NCI-H1417 (cell line): ENCODE data around the gene PEF1.

Source experiments
- DNase-seq, 3 experiments: peaks; one replicate each; lab custom pipeline; 2025; lab: John Stamatoyannopoulos, UW

PEF1 gene

GRCh38 chr1:31653717-31654473, 9.2 kb upstream of the PEF1 start:
- DNase-seq = no peak

GRCh38 chr1:31652891-31653499, 8.3 kb upstream of the PEF1 start:
- DNase-seq = peak in 1 of 3 experiments; percentile 27

GRCh38 chr1:31651766-31652165, 7.1 kb upstream of the PEF1 start:
- DNase-seq = peak in 1 of 3 experiments; percentile 5

GRCh38 chr1:31651089-31651420, 6.4 kb upstream of the PEF1 start:
- DNase-seq = no peak

GRCh38 chr1:31650161-31651088, 5.7 kb upstream of the PEF1 start:
- no peak for DNase-seq

GRCh38 chr1:31648641-31649357, 4.1 kb upstream of the PEF1 start:
- DNase-seq = no peak

- no peak for DNase-seq
Measured at GRCh38 chr1:31648190-31648589, 3.5 kb upstream of the PEF1 start.

- no peak for DNase-seq
Measured at GRCh38 chr1:31647106-31647505, 2.4 kb upstream of the PEF1 start.

GRCh38 chr1:31646259-31646960, 1.7 kb upstream of the PEF1 start:
- no peak for DNase-seq

- DNase-seq = no peak
Measured at GRCh38 chr1:31645274-31645568, 545 bp upstream of the PEF1 start.

- no peak for DNase-seq
Measured at GRCh38 chr1:31643976-31644559, 608 bp downstream of the PEF1 start.

- no peak for DNase-seq
Measured at GRCh38 chr1:31642897-31643296, 1.8 kb downstream of the PEF1 start.

- no peak for DNase-seq
Measured at GRCh38 chr1:31642366-31642765, 2.3 kb downstream of the PEF1 start.

- no peak for DNase-seq
Measured at GRCh38 chr1:31640964-31641363, 3.7 kb downstream of the PEF1 start.

GRCh38 chr1:31640179-31640578, 4.5 kb downstream of the PEF1 start:
- no peak for DNase-seq

- DNase-seq = no peak
Measured at GRCh38 chr1:31639543-31639942, 5.1 kb downstream of the PEF1 start.

- DNase-seq = peak in 2 of 3 experiments; percentile 11 to 58
Measured at GRCh38 chr1:31637915-31638673, 6.6 kb downstream of the PEF1 start.

- DNase-seq = peak in 1 of 3 experiments; percentile 3
Measured at GRCh38 chr1:31633117-31633516, 11.6 kb downstream of the PEF1 start.

- no peak for DNase-seq
Measured at GRCh38 chr1:31632649-31633048, 12.0 kb downstream of the PEF1 start.

- no peak for DNase-seq
Measured at GRCh38 chr1:31628931-31629556, 15.6 kb downstream of the PEF1 start.
